Neutrophil (primary cell): Measurements from ENCODE around the gene NFIA.

Experiments used
- H3K27ac ChIP-seq: fragments of 200-600 bp; sonication (generic); 2 replicates; pipeline ENCODE4 v1.5.1; 2016; ENCODE audit warnings: mild to moderate bottlenecking, moderate library complexity
- H3K27me3 ChIP-seq: fragments of 200-600 bp; sonication (generic); 2 replicates; pipeline ENCODE4 v1.6.0; 2016; ENCODE audit warnings: mild to moderate bottlenecking
- H3K36me3 ChIP-seq: fragments of 200-600 bp; sonication (generic); 2 replicates; pipeline ENCODE4 v1.5.1; 2017
- H3K4me1 ChIP-seq, 2 experiments: fragments of 200-600 bp in 1 of 2; sonication (generic) in 1 of 2; 1 replicate in 1 of 2; 2 replicates in 1 of 2; pipeline versions ENCODE4 v1.5.1 to v1.6.1; 2013 to 2016; ENCODE audit warnings: low read depth in 1 of 2, low read length in 1 of 2, mild to moderate bottlenecking in 1 of 2, moderate library complexity in 1 of 2; ENCODE audit not compliant: control insufficient read depth in 1 of 2, insufficient read depth in 1 of 2
- H3K4me3 ChIP-seq, 2 experiments: fragments of 200-600 bp in 1 of 2; sonication (generic) in 1 of 2; 1 replicate in 1 of 2; 2 replicates in 1 of 2; pipeline ENCODE4 v1.5.1; 2013 to 2016; ENCODE audit warnings: low read depth in 1 of 2, low read length in 1 of 2, mild to moderate bottlenecking in 1 of 2, moderate library complexity in 1 of 2
- H3K9me3 ChIP-seq: fragments of 200-600 bp; sonication (generic); 2 replicates; pipeline ENCODE4 v1.5.1; 2016
- TF ChIP-seq, protein P1 (sequence below): fragments of 200-600 bp; sonication (generic); IDR thresholded peaks from 2 replicates; pipeline ENCODE4 v1.5.1; 2016; ENCODE audit warnings: antibody characterized with exemption

The NFIA gene

GRCh38 chr1:61387829-61388228, 305.5 kb downstream of the NFIA start:
- Histone ChIP-seq H3K27ac (no peak overlapping the region), H3K4me3 (no peak overlapping the region), H3K36me3 (no peaks in the 10 kb centered on the region), H3K9me3 (no peaks in the 10 kb centered on the region), H3K4me1 (no peaks in the 10 kb centered on the region), H3K27me3 (no peaks in the 10 kb centered on the region)
- TF ChIP-seq, protein P1, sequence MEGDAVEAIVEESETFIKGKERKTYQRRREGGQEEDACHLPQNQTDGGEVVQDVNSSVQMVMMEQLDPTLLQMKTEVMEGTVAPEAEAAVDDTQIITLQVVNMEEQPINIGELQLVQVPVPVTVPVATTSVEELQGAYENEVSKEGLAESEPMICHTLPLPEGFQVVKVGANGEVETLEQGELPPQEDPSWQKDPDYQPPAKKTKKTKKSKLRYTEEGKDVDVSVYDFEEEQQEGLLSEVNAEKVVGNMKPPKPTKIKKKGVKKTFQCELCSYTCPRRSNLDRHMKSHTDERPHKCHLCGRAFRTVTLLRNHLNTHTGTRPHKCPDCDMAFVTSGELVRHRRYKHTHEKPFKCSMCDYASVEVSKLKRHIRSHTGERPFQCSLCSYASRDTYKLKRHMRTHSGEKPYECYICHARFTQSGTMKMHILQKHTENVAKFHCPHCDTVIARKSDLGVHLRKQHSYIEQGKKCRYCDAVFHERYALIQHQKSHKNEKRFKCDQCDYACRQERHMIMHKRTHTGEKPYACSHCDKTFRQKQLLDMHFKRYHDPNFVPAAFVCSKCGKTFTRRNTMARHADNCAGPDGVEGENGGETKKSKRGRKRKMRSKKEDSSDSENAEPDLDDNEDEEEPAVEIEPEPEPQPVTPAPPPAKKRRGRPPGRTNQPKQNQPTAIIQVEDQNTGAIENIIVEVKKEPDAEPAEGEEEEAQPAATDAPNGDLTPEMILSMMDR: no peak

DNA sequence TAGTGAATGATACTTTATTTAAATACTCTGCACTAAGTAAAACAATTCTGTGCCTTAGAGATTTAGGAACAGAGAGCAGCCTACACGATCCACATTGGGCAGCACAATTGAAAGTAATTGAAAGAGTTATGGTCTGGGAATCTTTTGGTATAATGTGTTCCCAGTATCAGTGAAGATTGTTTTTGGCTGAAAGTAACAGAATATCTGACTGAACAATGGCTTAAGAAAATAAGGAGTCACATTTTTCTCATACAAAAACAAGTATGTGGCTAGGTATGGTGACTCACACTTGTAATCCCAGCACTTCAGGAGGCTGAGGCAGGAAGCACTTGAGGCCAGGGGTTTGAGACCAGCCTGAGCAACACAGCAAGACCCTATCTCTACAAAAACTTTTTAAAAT, 306.2 kb downstream of the NFIA start:
- H3K27ac ChIP-seq: no peak overlapping the region
- TF ChIP-seq, protein P1: no peak

DNA sequence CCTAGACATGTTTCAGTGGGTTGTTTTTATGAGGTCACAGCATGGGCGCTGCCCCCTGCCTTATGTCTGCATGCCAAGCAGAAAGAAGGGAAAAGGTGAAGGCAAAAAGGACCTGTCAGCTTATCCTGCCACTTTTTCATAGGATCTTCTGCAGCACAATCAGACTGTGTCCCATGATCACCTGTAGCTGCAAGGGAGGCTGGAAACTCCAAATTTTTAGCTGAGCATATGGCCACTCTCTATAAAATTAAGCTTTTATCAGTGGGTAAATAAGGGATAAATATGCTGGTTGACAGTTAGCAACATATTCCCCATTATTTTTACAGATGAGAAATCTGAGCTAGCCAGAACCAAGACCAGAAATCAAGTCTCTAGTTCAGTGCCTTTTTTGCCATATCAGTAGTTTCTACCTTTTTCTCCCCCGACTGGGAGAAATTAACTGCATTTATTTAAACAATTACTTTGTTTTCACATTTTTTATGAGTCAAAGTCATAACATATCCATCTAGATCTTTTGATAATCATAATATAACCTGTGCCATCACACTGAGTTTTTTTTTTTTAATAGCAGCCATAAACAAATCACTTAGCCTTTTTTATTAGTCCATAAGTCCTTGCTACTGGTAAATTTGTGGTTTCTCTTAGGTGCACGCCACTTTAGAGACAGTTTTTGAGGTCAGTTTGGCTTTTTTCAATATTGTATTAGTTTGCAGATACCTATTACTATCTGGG, 307.0 kb downstream of the NFIA start:
- Histone ChIP-seq H3K27me3 (no peaks in the 10 kb centered on the region), H3K4me1 (no peaks in the 10 kb centered on the region), H3K27ac (no peak overlapping the region), H3K36me3 (no peaks in the 10 kb centered on the region), H3K4me3 (no peak overlapping the region), H3K9me3 (no peaks in the 10 kb centered on the region)
- TF ChIP-seq, protein P1: no peak

More for the DNA sequence above, 306.2 kb downstream of the NFIA start:
- Histone ChIP-seq H3K4me1 (no peaks in the 10 kb centered on the region), H3K27me3 (no peaks in the 10 kb centered on the region), H3K36me3 (no peaks in the 10 kb centered on the region), H3K9me3 (no peaks in the 10 kb centered on the region), H3K4me3 (no peak overlapping the region)

GRCh38 chr1:61389926-61390845, 307.8 kb downstream of the NFIA start:
- Histone ChIP-seq H3K9me3 (no peaks in the 10 kb centered on the region), H3K27me3 (no peaks in the 10 kb centered on the region), H3K4me3 (no peak overlapping the region), H3K4me1 (no peaks in the 10 kb centered on the region), H3K36me3 (no peaks in the 10 kb centered on the region), H3K27ac (no peak overlapping the region)
- TF ChIP-seq, protein P1: no peak

- Histone ChIP-seq H3K27me3 (no peaks in the 10 kb centered on the region), H3K4me1 (no peaks in the 10 kb centered on the region), H3K9me3 (no peaks in the 10 kb centered on the region), H3K36me3 (no peaks in the 10 kb centered on the region), H3K4me3 (no peak overlapping the region), H3K27ac (no peak overlapping the region)
- TF ChIP-seq, protein P1: no peak
Measured at GRCh38 chr1:61391730-61392129, 309.4 kb downstream of the NFIA start.
